H4 (cell line): ENCODE measurements around the gene MCU. TPM values are rescaled to one million over a fixed set of nuclear protein-coding genes. Genes with fewer than 3 reads are reported as not detected.
"Not testable (repeated sequence)": the region's sequence is repeated elsewhere in the genome, so short reads cannot be mapped to it uniquely, and the experiment has no call there.

Source experiments
- DNase-seq: peaks from one replicate; pipeline ENCODE4 v3.0.0-alpha.2; 2015; ENCODE audit warnings: low spot score
- total RNA-seq: library from RNA; depleted of rRNA; stranded (reverse); fragments of >200 nt; shearing (Covaris generic); gene quantifications from 2 replicates; pipeline ENCODE4 v1.2.3, GENCODE V29; 2014

The MCU gene
- total RNA-seq, 1 experiment from 2014 or later, result 28.1 TPM

DNA sequence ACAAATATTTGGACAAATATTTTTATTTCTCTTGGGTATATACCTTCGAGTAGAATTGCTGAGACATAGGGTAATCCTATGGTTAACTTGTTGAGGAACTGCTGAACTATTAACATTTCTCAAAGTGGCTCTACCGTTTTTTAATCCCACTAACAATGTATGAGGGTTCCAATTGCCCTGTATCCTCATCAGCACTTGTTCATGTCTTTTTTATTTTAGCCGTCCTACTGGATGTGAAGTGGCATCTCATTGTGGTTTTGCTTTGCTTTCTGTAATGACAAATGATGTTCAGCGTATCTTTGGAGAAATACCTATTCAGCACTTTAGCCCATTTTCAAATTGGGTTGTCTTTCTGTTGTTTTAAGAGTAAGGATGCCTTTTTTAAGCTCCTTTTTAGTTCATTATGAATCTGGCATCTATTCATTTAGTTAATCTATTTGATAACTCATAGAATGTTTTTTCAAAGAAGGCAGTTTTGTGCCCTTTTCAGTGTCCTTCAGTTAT, 40.0 kb downstream of the MCU start:
- no peak for DNase-seq

DNA sequence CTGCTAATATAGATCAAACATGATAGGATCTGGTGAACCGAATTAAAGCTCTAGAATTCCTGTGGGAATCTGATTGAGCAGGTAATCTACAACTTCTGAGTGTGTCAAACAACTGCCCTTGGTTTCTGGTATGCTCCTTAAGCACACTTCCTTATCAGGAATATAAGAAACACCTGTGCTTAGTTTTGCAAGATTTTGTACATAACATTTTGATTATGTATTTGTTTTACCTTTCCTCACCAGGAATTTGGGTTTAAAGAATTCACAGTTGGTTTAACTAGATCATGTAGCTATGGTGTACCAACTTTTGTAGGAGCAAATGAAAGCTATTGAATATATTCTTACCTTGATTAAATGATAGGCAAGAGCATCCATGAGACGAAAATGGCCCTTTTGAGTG, 40.6 kb downstream of the MCU start:
- no peak for DNase-seq

DNA sequence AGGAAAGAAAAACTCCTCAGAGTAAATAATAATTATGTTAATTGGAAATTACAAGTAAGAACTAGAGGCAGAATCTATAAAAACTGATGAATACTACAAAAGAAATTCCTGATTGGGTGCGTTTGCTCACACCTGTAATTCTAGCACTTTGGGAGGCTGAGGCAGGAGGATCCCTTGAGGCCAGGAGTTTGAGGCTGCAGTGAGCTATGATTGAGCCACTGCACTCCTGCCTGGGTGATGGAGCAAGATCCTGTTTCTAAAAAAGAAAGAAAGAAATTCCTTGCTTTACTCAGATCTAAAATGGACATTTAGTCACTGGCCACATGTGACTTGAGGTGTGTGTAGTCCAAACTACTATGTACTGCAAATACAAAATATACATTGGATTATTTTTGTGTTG, 42.0 kb downstream of the MCU start:
- no peak for DNase-seq

- no peak for DNase-seq
Observed at GRCh38 chr10:72735288-72735936, 43.5 kb downstream of the MCU start.

DNA sequence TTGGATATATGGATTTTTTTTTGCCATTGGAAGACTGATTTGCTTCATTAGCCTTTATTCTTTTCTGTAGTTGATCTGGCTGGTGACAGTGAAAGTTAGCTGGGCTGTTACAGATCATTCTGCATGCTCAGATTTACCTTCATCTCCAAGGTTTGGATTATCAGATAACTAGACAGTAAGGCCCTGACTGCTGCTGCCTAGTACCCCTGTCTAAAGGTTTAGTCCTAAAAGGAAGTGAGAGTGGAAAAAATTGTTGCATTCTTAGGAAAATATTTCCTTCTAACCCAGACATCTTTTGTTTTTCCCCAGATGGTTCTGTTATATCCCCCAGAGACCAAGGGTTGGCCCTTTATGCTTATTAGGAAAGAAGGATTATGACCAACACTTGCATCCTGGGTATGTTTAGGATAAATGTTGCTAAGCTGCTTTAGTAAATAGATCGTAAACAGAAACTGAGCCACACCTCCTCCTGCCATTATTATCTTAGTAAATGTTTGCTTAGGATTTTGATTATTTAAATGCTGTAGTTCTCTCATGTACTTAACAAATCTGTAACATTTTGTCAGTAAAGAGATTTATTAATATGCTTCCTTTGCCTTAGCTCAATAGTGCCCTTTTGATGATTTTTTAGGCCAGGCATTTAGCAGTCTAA, 44.4 kb downstream of the MCU start:
- DNase-seq, result no peak

- no peak for DNase-seq
Observed at GRCh38 chr10:72736828-72737220, 44.9 kb downstream of the MCU start.

- not testable (repeated sequence) for DNase-seq
Observed at GRCh38 chr10:72737357-72737756, 45.4 kb downstream of the MCU start.

GRCh38 chr10:72738486-72738885, 46.5 kb downstream of the MCU start:
- DNase-seq, result no peak

- peak; percentile 13 for DNase-seq
Observed at GRCh38 chr10:72740528-72740927, 48.6 kb downstream of the MCU start.

- no peak for DNase-seq
Observed at GRCh38 chr10:72742092-72742491, 50.1 kb downstream of the MCU start.

- no peak for DNase-seq
Observed at GRCh38 chr10:72742797-72743196, 50.9 kb downstream of the MCU start.

DNA sequence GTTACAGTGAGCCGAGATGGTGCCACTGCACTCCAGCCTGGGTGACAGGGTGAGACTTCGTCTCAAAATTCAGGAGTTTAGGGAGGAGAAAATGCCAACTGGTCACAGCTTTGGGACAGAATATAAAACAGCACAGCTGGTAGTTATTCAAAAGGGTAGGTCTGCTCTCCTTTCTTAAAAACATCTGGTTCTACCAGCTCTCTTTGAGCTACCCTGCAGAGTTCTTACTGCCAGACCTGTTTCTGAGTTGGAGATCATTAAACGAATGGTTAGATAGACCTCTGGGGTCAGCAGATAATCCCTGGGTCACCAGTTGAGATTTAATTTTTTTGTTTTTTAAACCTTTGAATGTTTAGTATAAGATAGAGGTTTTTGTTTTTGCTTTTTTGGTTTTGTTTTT, 52.6 kb downstream of the MCU start:
- DNase-seq, result no peak

DNA sequence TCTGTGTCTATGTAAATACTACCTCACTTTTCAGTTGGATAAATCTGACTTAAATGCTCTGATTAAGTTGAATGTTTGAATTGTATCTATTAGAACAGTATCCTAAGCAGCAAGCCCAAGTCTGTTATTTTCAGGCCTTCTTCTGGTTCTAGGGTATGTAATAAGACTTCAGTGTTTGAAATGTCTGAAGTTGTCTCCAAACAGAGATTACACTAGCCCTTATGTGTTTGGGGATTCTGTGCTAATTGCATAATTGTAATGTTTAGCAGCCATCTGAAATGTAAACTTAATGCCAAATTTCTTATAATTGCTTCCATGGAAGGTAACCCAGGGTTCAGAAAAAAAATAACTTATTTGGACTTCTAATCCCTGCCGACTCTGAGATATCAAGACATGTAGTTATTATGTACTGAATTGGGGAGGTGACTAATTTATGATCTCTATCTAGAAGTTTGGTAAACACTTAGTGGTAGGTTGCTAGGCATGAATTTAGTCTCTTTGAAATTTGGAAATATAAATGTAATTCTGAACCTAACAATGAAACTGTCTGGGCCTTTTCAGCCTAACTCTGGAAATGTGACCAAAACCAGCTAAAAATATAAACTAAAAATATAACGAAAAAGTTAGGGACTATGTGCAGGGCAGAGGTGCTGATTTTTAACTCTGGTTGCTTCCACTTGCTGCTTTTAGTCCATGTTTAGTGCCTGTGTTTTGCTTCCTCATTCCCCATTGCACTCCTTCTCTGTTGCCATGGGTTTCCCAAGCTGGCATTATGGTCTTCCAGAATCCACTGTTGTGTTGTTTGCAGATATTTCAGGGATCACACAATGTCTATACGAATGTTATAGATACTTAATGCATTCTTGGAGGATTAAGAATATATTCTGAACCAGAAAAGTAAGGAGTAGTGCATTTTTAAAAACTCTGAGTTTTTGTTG, 54.8 kb downstream of the MCU start:
- DNase-seq, result no peak

GRCh38 chr10:72747521-72747920, 55.6 kb downstream of the MCU start:
- DNase-seq, result no peak

DNA sequence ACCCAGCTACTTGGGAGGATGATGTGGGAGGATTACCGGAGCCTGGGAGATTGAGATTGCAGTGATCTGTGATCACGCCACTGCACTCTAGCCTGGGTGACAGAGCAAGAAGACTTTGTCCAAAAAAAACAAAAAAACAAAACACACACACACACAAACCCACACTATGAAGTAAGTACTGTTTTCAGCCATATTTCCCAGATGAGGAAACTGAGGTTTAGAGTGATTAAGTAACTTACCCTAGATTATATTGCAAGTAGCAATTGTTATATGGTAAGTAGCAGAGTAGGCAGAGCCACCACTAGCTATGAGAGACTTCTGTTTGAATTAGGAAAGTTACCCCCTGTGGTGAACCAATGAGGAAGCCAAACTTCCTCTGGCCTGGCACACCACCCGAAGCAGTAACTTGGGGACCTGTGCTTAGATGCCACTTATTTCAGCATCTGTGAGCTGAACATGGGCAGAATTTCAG, 61.9 kb downstream of the MCU start:
- no peak for DNase-seq

- DNase-seq, result no peak
Observed at GRCh38 chr10:72754275-72755032, 62.5 kb downstream of the MCU start.

- no peak for DNase-seq
Observed at GRCh38 chr10:72756674-72757385, 64.9 kb downstream of the MCU start.

DNA sequence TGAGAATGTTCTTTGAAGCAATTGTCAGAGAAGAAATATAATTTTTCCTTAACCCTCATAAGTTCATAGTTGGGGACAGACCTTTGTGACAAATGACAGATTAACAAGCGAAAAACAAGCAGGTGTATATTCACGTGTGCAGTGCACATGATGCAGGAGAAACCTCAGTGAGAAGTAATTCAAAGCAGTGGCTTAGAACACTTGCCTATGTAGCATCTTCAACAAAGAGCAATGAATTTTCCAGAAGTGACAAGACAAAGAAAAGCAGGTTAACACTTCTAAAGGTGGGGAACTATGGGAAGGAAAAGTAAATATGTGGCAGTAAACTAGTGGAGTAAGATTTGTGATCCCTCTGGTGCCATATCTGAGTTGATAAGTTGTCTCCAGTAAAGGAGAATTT, 65.8 kb downstream of the MCU start:
- DNase-seq, result no peak

DNA sequence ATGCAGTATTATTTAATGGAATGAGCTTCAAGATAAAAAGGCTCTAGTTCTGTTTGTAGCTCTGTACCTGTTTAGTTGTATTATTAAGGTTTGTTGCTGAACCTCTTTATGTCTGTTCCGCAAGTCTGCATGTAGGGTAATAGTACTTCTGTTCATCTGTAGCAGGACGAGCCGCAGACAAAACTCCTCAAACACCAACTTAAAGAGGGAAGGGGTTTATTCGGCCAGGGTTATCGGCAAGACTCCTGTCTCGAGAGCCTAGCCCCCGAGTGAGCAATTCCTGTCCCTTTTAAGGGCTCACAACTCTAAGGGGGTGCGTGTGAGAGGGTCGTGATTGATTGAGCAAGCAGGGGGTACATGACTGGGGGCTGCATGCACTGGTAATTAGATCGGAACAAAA, 67.0 kb downstream of the MCU start:
- not testable (repeated sequence) for DNase-seq

GRCh38 chr10:72759584-72759983, 67.6 kb downstream of the MCU start:
- no peak for DNase-seq

DNA sequence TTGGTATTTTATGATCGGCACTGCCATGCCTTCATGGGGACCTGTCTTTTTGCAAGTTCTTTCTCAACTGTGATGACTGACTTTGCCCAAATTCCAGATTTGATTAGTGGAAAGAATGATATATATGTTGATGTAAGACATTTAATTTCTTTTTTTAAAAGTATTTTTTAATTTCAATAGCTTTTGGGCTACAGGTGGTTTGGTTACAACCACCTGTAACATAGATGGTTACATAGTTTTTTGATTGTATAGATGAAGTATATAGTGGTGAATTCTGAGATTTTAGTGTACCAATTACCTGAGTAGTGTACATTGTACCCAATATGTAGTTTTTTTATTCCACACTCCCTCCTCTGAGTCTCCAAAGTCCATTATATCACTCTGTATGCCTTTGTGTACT, 69.6 kb downstream of the MCU start:
- DNase-seq, result no peak
